A549 (cell line): ENCODE measurements around the gene ARHGEF7. TPM values are rescaled to one million over a fixed set of nuclear protein-coding genes. Genes with fewer than 3 reads are reported as not detected.

Experiments used
- ATAC-seq, 2 experiments: fragments of 200-7000 bp in 1 of 2; fragments of >200 bp in 1 of 2; cut with Nextera tagmentation in 1 of 2; cut with Tn5 transposase in 1 of 2; 3 replicates each; pipeline versions ENCODE4 v1.8.0 to v1.9.1; 2018 to 2020; ENCODE audit warnings: mild to moderate bottlenecking in 1 of 2, moderate library complexity in 1 of 2
- CTCF ChIA-PET: fragments of 300-600 bp; sonication (Branson Sonifier 250); formaldehyde crosslinking; extraction: SDS; loops from one replicate; lab custom pipeline; 2021; ENCODE audit warnings: antibody characterized with exemption, inconsistent platforms; lab: Yijun Ruan, JAX
- POLR2A ChIA-PET: fragments of 350-600 bp; formaldehyde crosslinking; extraction: SDS; loops from one replicate; lab custom pipeline; 2021; ENCODE audit warnings: antibody characterized with exemption, inconsistent platforms; lab: Yijun Ruan, JAX
- DNase-seq, 2 experiments: peaks; one replicate each; pipeline versions ENCODE4 v3.0.0 to v3.0.0-alpha.2; 2011 to 2016; ENCODE audit warnings: low read depth in 1 of 2, low spot score in 1 of 2
- FAIRE-seq: peaks from 2 replicates; lab custom pipeline; 2011; peaks lifted over from hg19 to GRCh38; lab: Jason Lieb, UNC
- H3K27ac ChIP-seq, 2 experiments: fragments of >200 bp; sonication (Bioruptor Twin); formaldehyde crosslinking; 3 replicates each; pipeline ENCODE4 v1.5.1; 2016 to 2017
- H3K4me1 ChIP-seq: fragments of >200 bp; sonication (Bioruptor Twin); formaldehyde crosslinking; 3 replicates; pipeline ENCODE4 v1.6.1; 2016
- H3K4me2 ChIP-seq: fragments of >200 bp; sonication (Bioruptor Twin); formaldehyde crosslinking; 3 replicates; pipeline ENCODE4 v1.6.1; 2016
- H3K4me3 ChIP-seq: fragments of >200 bp; sonication (Bioruptor Twin); formaldehyde crosslinking; 3 replicates; pipeline ENCODE4 v1.5.1; 2016
- H3K9me3 ChIP-seq: fragments of >200 bp; sonication (Bioruptor Twin); formaldehyde crosslinking; 3 replicates; pipeline ENCODE4 v1.6.1; 2016
- CBX8 ChIP-seq: fragments of 200-600 bp; sonication (generic); IDR thresholded peaks from 2 replicates; pipeline ENCODE4 v1.6.1; 2016
- CHD2 ChIP-seq: fragments of 150-350 bp; IDR thresholded peaks from 2 replicates; pipeline ENCODE4 v1.6.1; 2014; ENCODE audit warnings: low read length; ENCODE audit not compliant: partially characterized antibody
- CHD4 ChIP-seq: fragments of 200-600 bp; sonication (generic); IDR thresholded peaks from 2 replicates; pipeline ENCODE4 v1.6.1; 2016; ENCODE audit warnings: antibody characterized with exemption, mild to moderate bottlenecking, borderline replicate concordance
- ESRRA ChIP-seq: fragments of 150-350 bp; IDR thresholded peaks from 2 replicates; pipeline ENCODE4 v1.6.1; 2014; ENCODE audit warnings: mild to moderate bottlenecking, low read length, borderline replicate concordance
- FOSB ChIP-seq: fragments of 250-450 bp; sonication (Bioruptor Pico); IDR thresholded peaks from 2 replicates; pipeline ENCODE4 v1.5.0; 2020; ENCODE audit warnings: mild to moderate bottlenecking, moderate library complexity
- FOSL2 ChIP-seq, 2 experiments: fragments of 450-650 bp in 1 of 2; fragments of >200 bp in 1 of 2; sonication (Bioruptor Twin) in 1 of 2; formaldehyde crosslinking; IDR thresholded peaks; 2 replicates each; pipeline versions ENCODE4 v1.5.0 to v1.6.1; 2016 to 2020; ENCODE audit warnings: mild to moderate bottlenecking in 1 of 2, moderate library complexity in 1 of 2
- HEYL ChIP-seq: fragments of 250-450 bp; sonication (Bioruptor Pico); IDR thresholded peaks from 2 replicates; pipeline ENCODE4 v1.8.0; 2021; ENCODE audit warnings: mild to moderate bottlenecking, moderate library complexity
- HOXB5 ChIP-seq: fragments of 250-450 bp; sonication (Bioruptor Pico); IDR thresholded peaks from 2 replicates; pipeline ENCODE4 v1.5.0; 2020; ENCODE audit warnings: mild to moderate bottlenecking, moderate library complexity
- JUN ChIP-seq, 2 experiments: fragments of >200 bp; sonication (Bioruptor Twin); formaldehyde crosslinking; IDR thresholded peaks; 2 replicates in 1 of 2; 3 replicates in 1 of 2; pipeline ENCODE4 v1.6.1; 2016 to 2017
- JUNB ChIP-seq: fragments of >200 bp; sonication (Bioruptor Twin); formaldehyde crosslinking; IDR thresholded peaks from 2 replicates; pipeline ENCODE4 v1.6.1; 2016
- KDM1A ChIP-seq: fragments of 200-600 bp; sonication (generic); IDR thresholded peaks from 2 replicates; pipeline ENCODE4 v1.6.1; 2016; ENCODE audit warnings: low read depth, mild to moderate bottlenecking
- MAZ ChIP-seq: fragments of 150-350 bp; IDR thresholded peaks from 2 replicates; pipeline ENCODE4 v1.6.1; 2014; ENCODE audit warnings: antibody characterized with exemption, low read depth, low read length, borderline replicate concordance
- MYC ChIP-seq: IDR thresholded peaks from 2 replicates; pipeline ENCODE4 v1.6.1; 2012; ENCODE audit warnings: mild to moderate bottlenecking, inconsistent platforms, low read length, improper control_type of control experiment, borderline replicate concordance
- NPAS2 ChIP-seq: fragments of 250-450 bp; sonication (Bioruptor Pico); IDR thresholded peaks from 2 replicates; pipeline ENCODE4 v1.8.0; 2022; ENCODE audit warnings: mild to moderate bottlenecking, moderate library complexity, borderline replicate concordance
- RARB ChIP-seq: fragments of 250-450 bp; sonication (Bioruptor Pico); IDR thresholded peaks from 2 replicates; pipeline ENCODE4 v1.8.0; 2021; ENCODE audit warnings: mild to moderate bottlenecking, moderate library complexity
- RCOR1 ChIP-seq: fragments of 150-350 bp; IDR thresholded peaks from 2 replicates; pipeline ENCODE4 v1.6.1; 2014; ENCODE audit warnings: antibody characterized with exemption, low read length, low read depth
- RFX5 ChIP-seq: fragments of 450-650 bp; IDR thresholded peaks from 2 replicates; pipeline ENCODE4 v1.7.1; 2014; ENCODE audit warnings: antibody characterized with exemption, mild to moderate bottlenecking, moderate library complexity
- RNF2 ChIP-seq: fragments of 200-600 bp; sonication (generic); IDR thresholded peaks from 2 replicates; pipeline ENCODE4 v1.6.1; 2016; ENCODE audit warnings: low read depth, mild to moderate bottlenecking, antibody characterized with exemption, moderate library complexity, borderline replicate concordance
- TFCP2L1 ChIP-seq: fragments of 250-450 bp; sonication (Bioruptor Pico); IDR thresholded peaks from 2 replicates; pipeline ENCODE4 v1.5.0; 2021; ENCODE audit warnings: mild to moderate bottlenecking
- USF2 ChIP-seq: fragments of 450-650 bp; IDR thresholded peaks from 2 replicates; pipeline ENCODE4 v1.6.1; 2014; ENCODE audit warnings: antibody characterized with exemption
- ZNF302 ChIP-seq: fragments of 250-450 bp; sonication (Bioruptor Pico); IDR thresholded peaks from 2 replicates; pipeline ENCODE4 v1.9.0; 2021; ENCODE audit warnings: inconsistent platforms, mild to moderate bottlenecking, moderate library complexity
- ZSCAN20 ChIP-seq: fragments of 250-450 bp; sonication (Bioruptor Pico); IDR thresholded peaks from 2 replicates; pipeline ENCODE4 v1.8.0; 2022; ENCODE audit warnings: mild to moderate bottlenecking, moderate library complexity
- WGBS: methylation state at CpG from one replicate; pipeline ENCODE4 v1.1.6; 2017; ENCODE audit errors: missing lambda C conversion rate; 5-methylcytosine and 5-hydroxymethylcytosine counted together
- polyA plus RNA-seq, 4 experiments: library from polyadenylated mRNA; depleted of rRNA in 3 of 4; stranded (reverse); fragments of >200 nt; fragmentation: RNase III in 1 of 4; extraction: RNeasy Plus Mini Kit Qiagen cat#74134 plus additional on column Dnase treatment in 1 of 4; gene quantifications; 2 replicates in 3 of 4; 3 replicates in 1 of 4; pipeline ENCODE4 v1.2.3, GENCODE V29; 2011 to 2017
- TF ChIP-seq, protein P1 (sequence below): fragments of 150-350 bp; IDR thresholded peaks from 2 replicates; pipeline ENCODE4 v1.6.1; 2014; ENCODE audit warnings: low read depth, mild to moderate bottlenecking, low read length
- TF ChIP-seq, protein P2 (sequence below): fragments of 200-600 bp; sonication (generic); IDR thresholded peaks from 2 replicates; pipeline ENCODE4 v1.6.1; 2016; ENCODE audit warnings: antibody characterized with exemption, mild to moderate bottlenecking, moderate library complexity

The ARHGEF7 gene
- polyA plus RNA-seq, 2 of the 4 experiments (the other 2 are of a cell fraction) = 21.1 to 23.1 TPM

- Histone ChIP-seq H3K4me2 (no peak overlapping the region), H3K27ac (no peak overlapping the region), H3K4me3 (no peak overlapping the region), H3K9me3 (no peaks in the 10 kb centered on the region), H3K4me1 (no peaks in the 10 kb centered on the region)
- ATAC-seq = no peak
- WGBS = 51% methylated on average over 4 of the region's 4 CpGs
- ChIA-PET POLR2A (no interaction called here), CTCF (no interaction called here)
- no peak for DNase-seq
- no peak for TF ChIP-seq HOXB5 (CRISPR knock-in tag)
- TF ChIP-seq, protein P1, sequence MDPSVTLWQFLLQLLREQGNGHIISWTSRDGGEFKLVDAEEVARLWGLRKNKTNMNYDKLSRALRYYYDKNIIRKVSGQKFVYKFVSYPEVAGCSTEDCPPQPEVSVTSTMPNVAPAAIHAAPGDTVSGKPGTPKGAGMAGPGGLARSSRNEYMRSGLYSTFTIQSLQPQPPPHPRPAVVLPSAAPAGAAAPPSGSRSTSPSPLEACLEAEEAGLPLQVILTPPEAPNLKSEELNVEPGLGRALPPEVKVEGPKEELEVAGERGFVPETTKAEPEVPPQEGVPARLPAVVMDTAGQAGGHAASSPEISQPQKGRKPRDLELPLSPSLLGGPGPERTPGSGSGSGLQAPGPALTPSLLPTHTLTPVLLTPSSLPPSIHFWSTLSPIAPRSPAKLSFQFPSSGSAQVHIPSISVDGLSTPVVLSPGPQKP = no peak
- no peak for TF ChIP-seq USF2
- TF ChIP-seq JUNB = no peak
- TF ChIP-seq ZNF302 (CRISPR knock-in tag) = no peak
- TF ChIP-seq FOSB (CRISPR knock-in tag) = no peak
- TF ChIP-seq CBX8 = no peak
- no peak for TF ChIP-seq ZSCAN20 (CRISPR knock-in tag)
- TF ChIP-seq RFX5 = no peak
- no peak for TF ChIP-seq FOSL2 (IDR thresholded peaks at IDR 0.05)
- TF ChIP-seq FOSL2 (CRISPR knock-in tag; IDR thresholded peaks at IDR 0.05) = no peak
- no peak for TF ChIP-seq NPAS2 (CRISPR knock-in tag)
- no peak for TF ChIP-seq CHD2
- TF ChIP-seq ESRRA = no peak
- no peak for TF ChIP-seq TFCP2L1 (CRISPR knock-in tag)
- no peak for TF ChIP-seq MAZ
- TF ChIP-seq RNF2 = no peak
- no peak for TF ChIP-seq MYC
- TF ChIP-seq RCOR1 = no peak
- FAIRE-seq = no peak
Measured at GRCh38 chr13:111123221-111123620, 8.1 kb downstream of the ARHGEF7 start.

DNA sequence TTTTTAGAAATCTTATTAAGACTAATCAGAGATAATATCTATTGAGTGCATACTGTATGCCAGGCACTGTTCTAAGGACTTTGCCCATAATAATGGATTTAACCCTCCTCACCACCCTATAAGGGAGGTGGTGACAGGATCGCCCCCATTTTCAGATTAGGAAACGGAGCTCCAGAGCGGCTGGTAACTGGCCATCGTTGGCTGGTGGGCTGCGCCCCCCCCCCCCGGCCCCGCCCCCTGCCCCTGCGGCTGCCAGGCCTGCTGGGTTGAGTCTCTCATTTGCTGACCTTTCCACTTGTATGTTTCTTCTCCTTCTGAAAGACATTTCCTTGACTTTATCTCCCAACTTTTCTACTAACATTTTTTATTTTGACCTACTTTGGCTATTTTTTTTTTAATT is 8.5 kb downstream of the ARHGEF7 start:
- no peaks in the 10 kb centered on the region for H3K9me3 ChIP-seq
- FAIRE-seq = no peak
- CTCF ChIA-PET = no interaction called here
- H3K4me3 ChIP-seq = no peak overlapping the region
- POLR2A ChIA-PET = no interaction called here
- TF ChIP-seq TFCP2L1 (CRISPR knock-in tag) (no peak), JUN (IDR thresholded peaks at IDR 0.05) (no peak), HOXB5 (CRISPR knock-in tag) (no peak), CHD4 (no peak), RNF2 (no peak), KDM1A (no peak), USF2 (no peak), HEYL (CRISPR knock-in tag) (no peak), RARB (CRISPR knock-in tag) (no peak)
- TF ChIP-seq, protein P2, sequence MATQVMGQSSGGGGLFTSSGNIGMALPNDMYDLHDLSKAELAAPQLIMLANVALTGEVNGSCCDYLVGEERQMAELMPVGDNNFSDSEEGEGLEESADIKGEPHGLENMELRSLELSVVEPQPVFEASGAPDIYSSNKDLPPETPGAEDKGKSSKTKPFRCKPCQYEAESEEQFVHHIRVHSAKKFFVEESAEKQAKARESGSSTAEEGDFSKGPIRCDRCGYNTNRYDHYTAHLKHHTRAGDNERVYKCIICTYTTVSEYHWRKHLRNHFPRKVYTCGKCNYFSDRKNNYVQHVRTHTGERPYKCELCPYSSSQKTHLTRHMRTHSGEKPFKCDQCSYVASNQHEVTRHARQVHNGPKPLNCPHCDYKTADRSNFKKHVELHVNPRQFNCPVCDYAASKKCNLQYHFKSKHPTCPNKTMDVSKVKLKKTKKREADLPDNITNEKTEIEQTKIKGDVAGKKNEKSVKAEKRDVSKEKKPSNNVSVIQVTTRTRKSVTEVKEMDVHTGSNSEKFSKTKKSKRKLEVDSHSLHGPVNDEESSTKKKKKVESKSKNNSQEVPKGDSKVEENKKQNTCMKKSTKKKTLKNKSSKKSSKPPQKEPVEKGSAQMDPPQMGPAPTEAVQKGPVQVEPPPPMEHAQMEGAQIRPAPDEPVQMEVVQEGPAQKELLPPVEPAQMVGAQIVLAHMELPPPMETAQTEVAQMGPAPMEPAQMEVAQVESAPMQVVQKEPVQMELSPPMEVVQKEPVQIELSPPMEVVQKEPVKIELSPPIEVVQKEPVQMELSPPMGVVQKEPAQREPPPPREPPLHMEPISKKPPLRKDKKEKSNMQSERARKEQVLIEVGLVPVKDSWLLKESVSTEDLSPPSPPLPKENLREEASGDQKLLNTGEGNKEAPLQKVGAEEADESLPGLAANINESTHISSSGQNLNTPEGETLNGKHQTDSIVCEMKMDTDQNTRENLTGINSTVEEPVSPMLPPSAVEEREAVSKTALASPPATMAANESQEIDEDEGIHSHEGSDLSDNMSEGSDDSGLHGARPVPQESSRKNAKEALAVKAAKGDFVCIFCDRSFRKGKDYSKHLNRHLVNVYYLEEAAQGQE = no peak
- H3K27ac ChIP-seq = no peak overlapping the region
- no peak for ATAC-seq
- no peak overlapping the region for H3K4me2 ChIP-seq
- H3K4me1 ChIP-seq = no peaks in the 10 kb centered on the region
- no peak for DNase-seq
- WGBS = 54% methylated on average over 7 of the region's 8 CpGs
